Sigmoid colon (tissue), 4 donors: ENCODE data around the gene MOB2.

Experiments used
- EP300 ChIP-seq, 4 donors: sonication (generic); formaldehyde crosslinking; IDR thresholded peaks; one replicate each; pipeline ENCODE4 v1.6.1; 2017; ENCODE audit warnings: antibody characterized with exemption in 4 of 4
- POLR2A ChIP-seq, 2 donors: fragments of 450-650 bp; IDR thresholded peaks; one replicate each; pipeline ENCODE4 v1.6.1; 2016; ENCODE audit warnings: antibody characterized with exemption in 2 of 2, mild to moderate bottlenecking in 2 of 2, moderate library complexity in 2 of 2
- TF ChIP-seq, protein P1 (sequence below), 4 experiments: fragments of 450-650 bp in 3 of 4; fragments of 200-600 bp in 1 of 4; IDR thresholded peaks; one replicate each; pipeline ENCODE4 v1.5.1; 2016 to 2019; ENCODE audit warnings: antibody characterized with exemption in 4 of 4, mild to moderate bottlenecking in 3 of 4, moderate library complexity in 2 of 4

DNA sequence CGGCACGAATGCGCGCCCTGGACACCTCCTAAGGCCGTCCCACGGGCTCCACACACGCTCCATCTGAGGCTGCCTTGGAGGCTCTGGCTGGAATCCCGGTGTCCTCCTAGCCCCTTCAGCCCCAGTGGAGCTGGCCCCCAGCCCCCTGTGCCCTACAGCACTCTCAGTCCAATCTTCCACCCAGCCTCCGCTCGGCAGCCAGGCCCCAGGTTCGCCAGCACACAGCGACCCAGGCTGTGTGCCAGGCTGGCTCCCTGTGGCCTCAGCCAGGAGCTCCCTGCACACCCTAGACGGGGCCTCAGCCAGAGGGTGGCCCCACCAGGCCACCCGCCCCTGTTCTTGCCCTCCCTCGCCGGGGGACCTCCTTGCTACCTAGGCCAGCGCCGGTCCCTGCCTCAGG, 18.6 kb downstream of the MOB2 start:
- TF ChIP-seq POLR2A (IDR thresholded peaks at IDR 0.05) (no peak), EP300 (IDR thresholded peaks at IDR 0.05) (no peak)
- TF ChIP-seq, protein P1, sequence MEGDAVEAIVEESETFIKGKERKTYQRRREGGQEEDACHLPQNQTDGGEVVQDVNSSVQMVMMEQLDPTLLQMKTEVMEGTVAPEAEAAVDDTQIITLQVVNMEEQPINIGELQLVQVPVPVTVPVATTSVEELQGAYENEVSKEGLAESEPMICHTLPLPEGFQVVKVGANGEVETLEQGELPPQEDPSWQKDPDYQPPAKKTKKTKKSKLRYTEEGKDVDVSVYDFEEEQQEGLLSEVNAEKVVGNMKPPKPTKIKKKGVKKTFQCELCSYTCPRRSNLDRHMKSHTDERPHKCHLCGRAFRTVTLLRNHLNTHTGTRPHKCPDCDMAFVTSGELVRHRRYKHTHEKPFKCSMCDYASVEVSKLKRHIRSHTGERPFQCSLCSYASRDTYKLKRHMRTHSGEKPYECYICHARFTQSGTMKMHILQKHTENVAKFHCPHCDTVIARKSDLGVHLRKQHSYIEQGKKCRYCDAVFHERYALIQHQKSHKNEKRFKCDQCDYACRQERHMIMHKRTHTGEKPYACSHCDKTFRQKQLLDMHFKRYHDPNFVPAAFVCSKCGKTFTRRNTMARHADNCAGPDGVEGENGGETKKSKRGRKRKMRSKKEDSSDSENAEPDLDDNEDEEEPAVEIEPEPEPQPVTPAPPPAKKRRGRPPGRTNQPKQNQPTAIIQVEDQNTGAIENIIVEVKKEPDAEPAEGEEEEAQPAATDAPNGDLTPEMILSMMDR (IDR thresholded peaks at IDR 0.05) = no peak
